PFSK-1 (cell line): Measurements from ENCODE around the gene NLGN2.

ENCODE experiments used
- FOXP2 ChIP-seq: optimal IDR thresholded peaks from 2 replicates; pipeline ENCODE3; 2011; ENCODE audit warnings: borderline replicate concordance, control low read depth, inconsistent platforms; ENCODE audit not compliant: insufficient read depth; ENCODE audit errors: extremely low read length, extremely low read depth
- POLR2AphosphoS5 ChIP-seq: IDR thresholded peaks from 2 replicates; pipeline ENCODE4 v1.6.1; 2012; ENCODE audit warnings: low read depth, mild to moderate bottlenecking, control low read depth, low read length, moderate library complexity
- REST ChIP-seq, 2 experiments: IDR thresholded peaks; 2 replicates each; pipeline versions ENCODE4 v1.6.1 to v1.8.0; 2011 to 2012; ENCODE audit warnings: low read depth in 2 of 2, low read length in 2 of 2, control low read depth in 1 of 2, inconsistent platforms in 1 of 2, mild to moderate bottlenecking in 1 of 2, moderate library complexity in 1 of 2; ENCODE audit not compliant: insufficient read depth in 1 of 2
- SIN3A ChIP-seq: IDR thresholded peaks from 2 replicates; pipeline ENCODE4 v1.6.1; 2012; ENCODE audit warnings: mild to moderate bottlenecking, low read length, moderate library complexity, borderline replicate concordance; ENCODE audit not compliant: insufficient read depth
- TAF1 ChIP-seq: IDR thresholded peaks from 2 replicates; pipeline ENCODE4 v1.6.1; 2012; ENCODE audit warnings: low read length, control low read depth, borderline replicate concordance; ENCODE audit not compliant: insufficient read depth

NLGN2 gene

GRCh38 chr17:7466639-7467341 lies 59.1 kb downstream of the NLGN2 start:
- TF ChIP-seq REST (IDR thresholded peaks at IDR 0.05; ENCODE audit: insufficient read depth in 1 of 2, low read depth in 2 of 2, low read length in 2 of 2) = no peak
- no peak for TF ChIP-seq SIN3A
- TF ChIP-seq POLR2AphosphoS5 = no peak
- no peak for TF ChIP-seq TAF1
- no peak for TF ChIP-seq FOXP2

GRCh38 chr17:7467498-7467897 lies 59.9 kb downstream of the NLGN2 start:
- TF ChIP-seq FOXP2 (no peak), SIN3A (no peak), REST (IDR thresholded peaks at IDR 0.05; ENCODE audit: insufficient read depth in 1 of 2, low read depth in 2 of 2, low read length in 2 of 2) (no peak), POLR2AphosphoS5 (no peak), TAF1 (no peak)

DNA sequence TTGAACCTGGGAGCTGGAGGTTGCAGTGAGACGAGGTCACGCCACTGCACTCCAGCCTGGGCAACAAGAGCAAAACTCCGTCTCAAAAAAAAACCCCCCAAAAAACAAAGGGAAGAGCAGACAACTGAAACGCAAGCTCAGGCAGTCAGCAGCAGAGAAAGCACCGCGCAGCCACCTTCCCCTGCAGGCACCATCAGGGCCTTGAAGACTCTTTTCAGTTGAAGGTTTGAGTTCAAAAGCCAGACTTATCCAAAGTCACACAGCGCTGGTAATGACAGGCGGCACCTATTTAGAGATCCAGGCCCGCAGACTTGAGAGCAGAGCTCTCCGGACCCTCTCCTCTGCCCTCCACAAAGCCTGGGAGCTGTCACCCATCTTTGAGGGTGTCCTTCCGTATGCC lies 60.6 kb downstream of the NLGN2 start:
- TF ChIP-seq TAF1 (no peak), REST (IDR thresholded peaks at IDR 0.05; ENCODE audit: insufficient read depth in 1 of 2, low read depth in 2 of 2, low read length in 2 of 2) (no peak), POLR2AphosphoS5 (no peak), SIN3A (no peak), FOXP2 (no peak)

GRCh38 chr17:7468804-7469389 lies 61.3 kb downstream of the NLGN2 start:
- TF ChIP-seq REST (IDR thresholded peaks at IDR 0.05; ENCODE audit: insufficient read depth in 1 of 2, low read depth in 2 of 2, low read length in 2 of 2) = no peak
- no peak for TF ChIP-seq TAF1
- no peak for TF ChIP-seq FOXP2
- TF ChIP-seq SIN3A = no peak
- no peak for TF ChIP-seq POLR2AphosphoS5
